K562 (cell line): ENCODE results near the gene SFI1.

Experiments
- FOXJ3 ChIP-seq: sonication (generic); formaldehyde crosslinking; IDR thresholded peaks from 2 replicates; pipeline ENCODE4 v1.4.0; 2020; ENCODE audit warnings: mild to moderate bottlenecking, missing genetic modification reagents
- MCM5 ChIP-seq: fragments of 450-650 bp; IDR thresholded peaks from 2 replicates; pipeline ENCODE4 v1.6.1; 2016; ENCODE audit warnings: low read depth
- NFIC ChIP-seq: fragments of 450-650 bp; IDR thresholded peaks from 2 replicates; pipeline ENCODE4 v1.6.1; 2017; ENCODE audit warnings: mild to moderate bottlenecking, inconsistent platforms
- ZFP30 ChIP-seq: fragments of 250-450 bp; sonication (Bioruptor Pico); IDR thresholded peaks from 2 replicates; pipeline ENCODE4 v1.8.0; 2022; ENCODE audit warnings: moderate library complexity, mild to moderate bottlenecking, inconsistent platforms, borderline replicate concordance

GRCh38 chr22:31659246-31659645 lies 162.9 kb downstream of the SFI1 start:
- TF ChIP-seq MCM5 (no peak), NFIC (no peak), ZFP30 (CRISPR knock-in tag) (no peak), FOXJ3 (CRISPR knock-in tag) (no peak)
